Upper lobe of left lung (tissue), 4 donors: ENCODE results near the gene IGSF9.
A peak's percentile ranks its signal among the peaks of the same experiment; 100 is the strongest.

ENCODE experiments used
- CTCF ChIP-seq, 6 experiments: fragments of 450-650 bp in 4 of 6; fragments of 200-600 bp in 2 of 6; sonication (generic) in 2 of 6; IDR thresholded peaks; one replicate each; pipeline ENCODE4 v1.5.1; 2016 to 2019; ENCODE audit warnings: antibody characterized with exemption in 6 of 6
- POLR2A ChIP-seq, 4 donors: fragments of 450-650 bp; IDR thresholded peaks; one replicate each; pipeline ENCODE4 v1.5.1; 2016 to 2017; ENCODE audit warnings: antibody characterized with exemption in 4 of 4, mild to moderate bottlenecking in 2 of 4

DNA sequence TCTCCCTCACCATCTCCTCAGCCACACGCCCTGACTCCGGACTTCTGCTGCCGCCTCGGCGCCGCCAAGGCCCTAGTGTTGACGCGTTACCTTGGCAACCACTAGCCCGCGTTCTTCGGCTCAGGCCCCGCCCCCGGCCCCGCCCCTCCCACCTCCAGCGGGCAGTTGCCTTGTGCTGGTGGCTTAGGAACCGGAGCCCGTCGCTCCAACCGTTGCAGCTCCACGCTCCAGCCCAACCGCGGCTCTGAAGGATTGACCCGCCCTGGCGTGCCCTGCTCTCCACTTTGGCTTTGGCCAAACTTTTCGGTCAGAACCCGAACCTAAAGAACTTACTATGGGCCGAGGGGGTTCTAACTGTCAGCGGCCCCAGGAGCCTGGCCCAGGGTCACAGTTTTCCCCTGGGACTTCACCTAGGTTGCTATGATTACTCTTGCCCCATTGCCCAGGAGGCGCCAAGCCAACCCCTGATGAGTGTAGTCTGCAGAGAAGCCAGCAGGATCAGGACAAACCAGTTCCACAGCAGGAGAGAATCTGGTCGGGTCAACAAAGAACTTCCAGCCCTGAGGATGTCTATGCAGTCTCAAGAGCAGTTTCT, 45.2 kb downstream of the IGSF9 start, which contains the start of gene CFAP45:
- peak in 1 of 4 donors; percentile 39 for TF ChIP-seq POLR2A (IDR thresholded peaks at IDR 0.05)
- TF ChIP-seq CTCF (IDR thresholded peaks at IDR 0.05), result no peak
